GM12873 (cell line): Measurements from ENCODE around the gene SENP1.

ENCODE experiments used
- CTCF ChIP-seq: IDR thresholded peaks from 2 replicates; pipeline ENCODE4 v1.5.1; 2012; ENCODE audit warnings: low read depth, mild to moderate bottlenecking, moderate library complexity, low read length, control low read depth; ENCODE audit not compliant: insufficient read depth; ENCODE audit errors: missing control alignments

SENP1 gene

DNA sequence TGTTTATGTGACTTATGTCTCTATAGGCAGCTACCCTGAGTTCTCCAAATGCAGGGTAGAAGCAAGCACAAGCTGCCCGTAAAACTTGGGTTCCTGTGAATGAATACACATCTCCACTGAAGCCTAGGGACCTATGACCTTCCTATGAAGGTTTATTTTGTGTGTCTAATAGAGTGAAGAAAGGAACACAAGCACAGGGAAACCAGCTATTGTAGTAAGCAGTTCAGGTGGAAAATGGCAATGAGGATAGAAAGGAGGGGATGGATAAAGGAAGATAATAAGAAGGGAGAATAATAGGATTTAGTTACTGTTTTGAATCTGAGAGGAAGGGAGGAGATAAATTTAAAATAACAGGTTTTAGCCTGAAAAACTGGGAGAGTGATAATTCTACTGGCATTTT, 15.6 kb upstream of the SENP1 start:
- TF ChIP-seq CTCF = no peak

GRCh38 chr12:48119834-48120195, 13.9 kb upstream of the SENP1 start:
- TF ChIP-seq CTCF = no peak

- TF ChIP-seq CTCF = no peak
Measured at GRCh38 chr12:48119078-48119833, 13.4 kb upstream of the SENP1 start, which contains the start of gene PFKM. Gene PFKM (plus strand): TSS chr12:48119364. CDS start chr12:48122775, 3,411 bp downstream.

- TF ChIP-seq CTCF = no peak
Measured at GRCh38 chr12:48118284-48118871, 12.5 kb upstream of the SENP1 start.

GRCh38 chr12:48115957-48116356, 10.1 kb upstream of the SENP1 start:
- no peak for TF ChIP-seq CTCF

- TF ChIP-seq CTCF = no peak
Measured at GRCh38 chr12:48110691-48111311, 4.9 kb upstream of the SENP1 start.

DNA sequence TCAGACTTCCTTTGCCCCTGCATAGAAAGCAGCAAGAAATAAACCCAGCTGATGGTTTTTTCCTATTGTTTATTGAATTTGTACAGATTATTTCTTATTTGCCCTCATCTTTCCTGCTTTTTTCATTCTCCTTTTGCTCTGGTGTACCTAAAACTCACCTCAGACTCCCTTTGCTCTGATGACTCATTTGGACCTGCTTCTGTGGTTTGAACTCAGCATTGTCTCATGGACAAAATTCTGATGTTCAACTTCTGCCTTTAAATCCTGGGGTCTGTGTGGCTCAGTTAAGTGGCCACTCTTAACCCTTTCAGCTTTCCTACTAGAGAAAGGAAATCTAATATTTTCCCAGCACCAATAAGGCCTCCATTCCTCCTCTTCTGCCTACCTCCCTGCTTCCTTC, 3.5 kb upstream of the SENP1 start:
- TF ChIP-seq CTCF = no peak
